ENCODE data around the gene SERPINI2. TPM values are rescaled to one million over a fixed set of nuclear protein-coding genes. Genes with fewer than 3 reads are reported as not detected.
"Not testable (repeated sequence)": the region's sequence is repeated elsewhere in the genome, so short reads cannot be mapped to it uniquely, and the experiment has no call there.

Gene SERPINI2
- total RNA-seq, 2 donors from 2014 or later: not detected

- not testable (repeated sequence) for H3K4me1 Mint-ChIP-seq; H3K36me3 Mint-ChIP-seq (ENCODE audit: low read depth); H3K4me3 Mint-ChIP-seq; H3K27me3 Mint-ChIP-seq; DNase-seq; ATAC-seq; H3K9me3 ChIP-seq (ENCODE audit: control insufficient read depth, low read length, poor library complexity, severe bottlenecking); H3K27ac Mint-ChIP-seq
Measured at GRCh38 chr3:167422396-167422795, 51.4 kb downstream of the SERPINI2 start.

- ATAC-seq (no peak), DNase-seq (no peak)
- no peaks in the 10 kb centered on the region for H3K36me3 Mint-ChIP-seq (ENCODE audit: low read depth)
- no peak overlapping the region for H3K4me3 Mint-ChIP-seq
- H3K4me1 Mint-ChIP-seq: no peaks in the 10 kb centered on the region
- no peaks in the 10 kb centered on the region for H3K9me3 ChIP-seq (ENCODE audit: control insufficient read depth, low read length, poor library complexity, severe bottlenecking)
- no peak overlapping the region for H3K27ac Mint-ChIP-seq
- no peaks in the 10 kb centered on the region for H3K27me3 Mint-ChIP-seq
Measured at GRCh38 chr3:167409611-167410010, 64.2 kb downstream of the SERPINI2 start.

GRCh38 chr3:167406876-167407492, 66.9 kb downstream of the SERPINI2 start:
- H3K4me1 Mint-ChIP-seq: no peaks in the 10 kb centered on the region
- H3K36me3 Mint-ChIP-seq (ENCODE audit: low read depth): no peaks in the 10 kb centered on the region
- H3K27me3 Mint-ChIP-seq: peaks cover 3% of the 10 kb centered on the region
- no peak overlapping the region for H3K27ac Mint-ChIP-seq
- H3K4me3 Mint-ChIP-seq: no peak overlapping the region
- no peaks in the 10 kb centered on the region for H3K9me3 ChIP-seq (ENCODE audit: control insufficient read depth, low read length, poor library complexity, severe bottlenecking)
- DNase-seq (no peak), ATAC-seq (no peak)

GRCh38 chr3:167397826-167398225, 76.0 kb downstream of the SERPINI2 start:
- Mint-ChIP-seq H3K4me1 (no peaks in the 10 kb centered on the region), H3K36me3 (ENCODE audit: low read depth) (no peaks in the 10 kb centered on the region), H3K27ac (no peak overlapping the region), H3K27me3 (peaks cover 39% of the 10 kb centered on the region), H3K4me3 (no peak overlapping the region)
- DNase-seq (no peak), ATAC-seq (no peak)
- no peaks in the 10 kb centered on the region for H3K9me3 ChIP-seq (ENCODE audit: control insufficient read depth, low read length, poor library complexity, severe bottlenecking)

- H3K36me3 Mint-ChIP-seq (ENCODE audit: low read depth): no peaks in the 10 kb centered on the region
- H3K9me3 ChIP-seq (ENCODE audit: control insufficient read depth, low read length, poor library complexity, severe bottlenecking): no peaks in the 10 kb centered on the region
- no peaks in the 10 kb centered on the region for H3K4me1 Mint-ChIP-seq
- no peak for ATAC-seq
- peaks cover 36% of the 10 kb centered on the region for H3K27me3 Mint-ChIP-seq
- H3K4me3 Mint-ChIP-seq: no peak overlapping the region
- H3K27ac Mint-ChIP-seq: no peak overlapping the region
- no peak for DNase-seq
Measured at GRCh38 chr3:167396075-167396474, 77.8 kb downstream of the SERPINI2 start.

- Mint-ChIP-seq H3K36me3 (ENCODE audit: low read depth) (no peaks in the 10 kb centered on the region), H3K4me1 (no peaks in the 10 kb centered on the region), H3K27ac (no peak overlapping the region), H3K4me3 (no peak overlapping the region), H3K27me3 (peaks cover 31% of the 10 kb centered on the region)
- no peaks in the 10 kb centered on the region for H3K9me3 ChIP-seq (ENCODE audit: control insufficient read depth, low read length, poor library complexity, severe bottlenecking)
- no peak for DNase-seq
- ATAC-seq: no peak
Measured at GRCh38 chr3:167394003-167394402, 79.8 kb downstream of the SERPINI2 start.

Other genes with a start within 250 kb of the SERPINI2 start
- not detected for gene ZBBX, start 93.7 kb downstream of the SERPINI2 start, total RNA-seq
- under 1 TPM; 0.45 to 0.78 TPM for gene WDR49, start 179.9 kb upstream of the SERPINI2 start, total RNA-seq